Testis (tissue), 3 donors: ENCODE results near the gene MTCL1. TPM values are rescaled to one million over a fixed set of nuclear protein-coding genes. Genes with fewer than 3 reads are reported as not detected.

ENCODE experiments used
- DNase-seq: peaks from one replicate; pipeline ENCODE4 v3.0.0-alpha.2; 2019
- H3K27ac ChIP-seq, 2 donors: fragments of 200-600 bp; sonication (generic); one replicate each; pipeline ENCODE4 v1.5.1; 2019
- H3K27me3 ChIP-seq: fragments of 200-600 bp; sonication (generic); one replicate; pipeline ENCODE4 v1.5.1; 2019
- H3K36me3 ChIP-seq: fragments of 200-600 bp; sonication (generic); one replicate; pipeline ENCODE4 v1.5.1; 2017; ENCODE audit warnings: low read depth; ENCODE audit errors: missing control alignments
- H3K4me1 ChIP-seq: fragments of 200-600 bp; sonication (generic); one replicate; pipeline ENCODE4 v1.5.1; 2019
- H3K4me3 ChIP-seq, 2 donors: fragments of 200-600 bp; sonication (generic); one replicate each; pipeline ENCODE4 v1.5.1; 2017 to 2019
- H3K9me3 ChIP-seq: fragments of 200-600 bp; sonication (generic); one replicate; pipeline ENCODE4 v1.5.1; 2017
- CTCF ChIP-seq, 3 experiments: fragments of 450-650 bp in 2 of 3; fragments of 200-600 bp in 1 of 3; sonication (generic) in 1 of 3; IDR thresholded peaks; one replicate each; pipeline ENCODE4 v1.5.1; 2016 to 2019; ENCODE audit warnings: antibody characterized with exemption in 3 of 3, mild to moderate bottlenecking in 2 of 3, moderate library complexity in 1 of 3
- POLR2A ChIP-seq: fragments of 450-650 bp; IDR thresholded peaks from one replicate; pipeline ENCODE4 v1.6.1; 2017; ENCODE audit warnings: antibody characterized with exemption, mild to moderate bottlenecking, moderate library complexity
- WGBS, 2 donors: methylation state at CpG; one replicate each; pipeline ENCODE4 v1.1.5; 2018; 5-methylcytosine and 5-hydroxymethylcytosine counted together
- intact Hi-C: fragments of 100-400 bp; cut with DNase I; formaldehyde crosslinking; loops from one replicate; pipeline ENCODE4 v1.15.1; 2023; ENCODE audit warnings: low total_unique reads
- polyA plus RNA-seq: library from polyadenylated mRNA; stranded (reverse); fragments of 350-450 nt; fragmentation: Illumina TruSeq; extraction: RNeasy Lipid Tissue Mini Kit (QIAGEN cat#74804); gene quantifications from one replicate; pipeline ENCODE4 v1.2.3, GENCODE V29; 2014; ENCODE audit warnings: low read depth, low replicate concordance; ENCODE audit not compliant: insufficient read depth
- total RNA-seq, 2 donors: library from RNA; depleted of rRNA; stranded (reverse); fragments of >200 nt; gene quantifications; one replicate each; pipeline ENCODE4 v1.2.3, GENCODE V29; 2016

The MTCL1 gene
- total and polyA plus RNA-seq, 3 donors from 2014 or later = 27.5 to 139 (median 95.8) TPM

- intact Hi-C loops = no loop called here
- Histone ChIP-seq H3K27me3 (no peaks in the 10 kb centered on the region), H3K9me3 (no peaks in the 10 kb centered on the region), H3K27ac (no peak overlapping the region), H3K36me3 (no peaks in the 10 kb centered on the region), H3K4me3 (no peak overlapping the region), H3K4me1 (no peaks in the 10 kb centered on the region)
- DNase-seq = no peak
- WGBS, 2 donors = 79% methylated on average over 3 of the region's 3 CpGs
- no peak for TF ChIP-seq CTCF (IDR thresholded peaks at IDR 0.05)
- TF ChIP-seq POLR2A = no peak
Measured at GRCh38 chr18:8816220-8816619, 110.9 kb downstream of the MTCL1 start.

DNA sequence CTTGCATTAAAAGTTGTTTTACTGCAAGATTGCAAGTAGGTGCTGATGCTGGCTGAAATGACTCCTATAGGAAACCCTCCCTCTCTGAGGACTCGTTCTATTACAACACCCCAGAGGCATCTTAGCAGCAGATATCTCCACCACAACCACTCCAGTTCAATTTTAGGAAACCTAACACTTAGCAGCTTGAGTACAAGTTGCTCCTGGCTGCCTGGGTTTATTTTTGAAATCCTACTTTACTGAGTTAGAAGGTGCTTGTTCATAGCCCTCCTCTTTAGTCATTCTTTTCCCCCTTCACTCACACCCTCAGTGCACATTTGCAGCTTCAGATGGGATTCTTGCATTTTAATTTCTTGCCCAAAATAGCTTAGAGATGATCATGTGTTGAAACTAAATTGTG, 111.5 kb downstream of the MTCL1 start:
- 29 to 37% methylated on average over 1 of the region's 1 CpG for WGBS, 2 donors
- Histone ChIP-seq H3K27ac (no peak overlapping the region), H3K4me1 (no peaks in the 10 kb centered on the region), H3K27me3 (no peaks in the 10 kb centered on the region), H3K9me3 (no peaks in the 10 kb centered on the region), H3K4me3 (no peak overlapping the region), H3K36me3 (no peaks in the 10 kb centered on the region)
- no peak for DNase-seq
- intact Hi-C loops = no loop called here
- TF ChIP-seq CTCF (IDR thresholded peaks at IDR 0.05) (no peak), POLR2A (no peak)

DNA sequence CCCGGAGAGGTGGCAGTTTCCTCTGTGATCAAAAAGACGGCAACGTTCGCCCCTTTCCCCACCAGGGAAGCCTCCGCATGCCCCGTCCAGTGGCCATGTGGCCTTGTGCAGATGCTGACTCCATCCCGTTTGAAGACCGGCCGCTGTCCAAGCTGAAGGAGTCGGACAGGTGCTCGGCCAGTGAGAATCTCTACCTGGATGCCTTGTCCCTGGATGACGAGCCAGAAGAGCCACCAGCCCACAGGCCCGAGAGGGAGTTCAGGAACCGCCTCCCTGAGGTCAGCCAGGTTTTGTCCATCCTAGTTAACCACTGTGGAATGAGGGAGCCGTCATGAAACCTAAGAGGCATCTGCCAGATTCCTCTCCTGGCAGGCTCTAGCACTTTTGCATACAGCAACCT, 113.6 kb downstream of the MTCL1 start:
- 88 to 93% methylated on average over 11 to 15 of the region's 15 CpGs for WGBS, 2 donors
- H3K9me3 ChIP-seq = no peaks in the 10 kb centered on the region
- H3K4me1 ChIP-seq = no peaks in the 10 kb centered on the region
- intact Hi-C loops = no loop called here
- H3K4me3 ChIP-seq = no peak overlapping the region
- no peaks in the 10 kb centered on the region for H3K27me3 ChIP-seq
- TF ChIP-seq POLR2A (no peak), CTCF (IDR thresholded peaks at IDR 0.05) (no peak)
- no peaks in the 10 kb centered on the region for H3K36me3 ChIP-seq
- no peak overlapping the region for H3K27ac ChIP-seq
- DNase-seq = no peak

GRCh38 chr18:8820396-8821082, 115.2 kb downstream of the MTCL1 start:
- Histone ChIP-seq H3K27ac (no peak overlapping the region), H3K36me3 (no peaks in the 10 kb centered on the region), H3K9me3 (no peaks in the 10 kb centered on the region), H3K4me3 (no peak overlapping the region), H3K27me3 (no peaks in the 10 kb centered on the region), H3K4me1 (no peaks in the 10 kb centered on the region)
- 65 to 75% methylated on average over 9 of the region's 9 CpGs for WGBS, 2 donors
- intact Hi-C loops = no loop called here
- TF ChIP-seq POLR2A (no peak), CTCF (IDR thresholded peaks at IDR 0.05) (no peak)
- DNase-seq = no peak

GRCh38 chr18:8821083-8821465, 115.7 kb downstream of the MTCL1 start:
- WGBS, 2 donors = 76 to 78% methylated on average over 3 of the region's 3 CpGs
- Histone ChIP-seq H3K27me3 (no peaks in the 10 kb centered on the region), H3K4me1 (no peaks in the 10 kb centered on the region), H3K4me3 (no peak overlapping the region), H3K9me3 (no peaks in the 10 kb centered on the region), H3K36me3 (no peaks in the 10 kb centered on the region), H3K27ac (no peak overlapping the region)
- TF ChIP-seq CTCF (IDR thresholded peaks at IDR 0.05) = no peak
- no peak for TF ChIP-seq POLR2A
- no peak for DNase-seq
- intact Hi-C loops = no loop called here
